WTC11 (cell line): ENCODE data around the gene MS4A14. TPM values are rescaled to one million over a fixed set of nuclear protein-coding genes. Genes with fewer than 3 reads are reported as not detected.
"Not testable (repeated sequence)": the region's sequence is repeated elsewhere in the genome, so short reads cannot be mapped to it uniquely, and the experiment has no call there.

Source experiments
- ATAC-seq: fragments of 200-7000 bp; cut with Tn5 transposase; 2 replicates; pipeline ENCODE4 v1.10.0; 2021; ENCODE audit warnings: mild to moderate bottlenecking, moderate library complexity
- CTCF ChIA-PET: fragments of 300-600 bp; sonication (Branson Sonifier 250); formaldehyde crosslinking; loops from one replicate; lab custom pipeline; 2021; ENCODE audit warnings: antibody characterized with exemption; lab: Charles Lee
- POLR2A ChIA-PET: fragments of 350-600 bp; sonication (Branson Sonifier 250); formaldehyde crosslinking; loops from one replicate; lab custom pipeline; 2021; ENCODE audit warnings: antibody characterized with exemption; lab: Charles Lee
- DNase-seq: peaks from one replicate; pipeline ENCODE4 v3.0.0; 2021; ENCODE audit warnings: low spot score
- H3K27ac Mint-ChIP-seq: 2 replicates; pipeline ENCODE4 v1.8.0; 2021; ENCODE audit warnings: mixed read lengths
- H3K27me3 Mint-ChIP-seq: 2 replicates; pipeline ENCODE4 v1.8.0; 2021; ENCODE audit warnings: low read depth, mild to moderate bottlenecking, moderate library complexity, mixed read lengths
- H3K36me3 Mint-ChIP-seq: 2 replicates; pipeline ENCODE4 v1.8.0; 2021; ENCODE audit warnings: mixed read lengths
- H3K4me1 Mint-ChIP-seq: 2 replicates; pipeline ENCODE4 v1.8.0; 2022; ENCODE audit warnings: mixed read lengths
- H3K4me3 Mint-ChIP-seq: 2 replicates; pipeline ENCODE4 v1.8.0; 2021; ENCODE audit warnings: mild to moderate bottlenecking, moderate library complexity, mixed read lengths
- H3K9me3 Mint-ChIP-seq: 2 replicates; pipeline ENCODE4 v1.8.0; 2021; ENCODE audit warnings: mixed read lengths
- ATF6 ChIP-seq: sonication (generic); formaldehyde crosslinking; IDR thresholded peaks from 2 replicates; pipeline ENCODE4 v1.8.1; 2023; ENCODE audit warnings: mild to moderate bottlenecking, missing genetic modification reagents
- JAZF1 ChIP-seq: fragments of 250-450 bp; sonication (Bioruptor Pico); IDR thresholded peaks from 2 replicates; pipeline ENCODE4 v1.9.0; 2021; ENCODE audit warnings: moderate library complexity, mild to moderate bottlenecking, inconsistent platforms
- KAT7 ChIP-seq: sonication (generic); formaldehyde crosslinking; IDR thresholded peaks from 2 replicates; pipeline ENCODE4 v1.8.1; 2023; ENCODE audit warnings: missing genetic modification reagents, mild to moderate bottlenecking, borderline replicate concordance
- RORB ChIP-seq: fragments of 250-450 bp; sonication (Bioruptor Pico); IDR thresholded peaks from 2 replicates; pipeline ENCODE4 v1.9.0; 2021; ENCODE audit warnings: mild to moderate bottlenecking
- SMAD4 ChIP-seq: sonication (generic); formaldehyde crosslinking; IDR thresholded peaks from 2 replicates; pipeline ENCODE4 v1.8.0; 2022; ENCODE audit warnings: mild to moderate bottlenecking, missing genetic modification reagents
- SOX15 ChIP-seq: fragments of 250-450 bp; sonication (Bioruptor Pico); IDR thresholded peaks from 2 replicates; pipeline ENCODE4 v1.9.0; 2021; ENCODE audit warnings: mild to moderate bottlenecking
- SP1 ChIP-seq: sonication (generic); formaldehyde crosslinking; conservative IDR thresholded peaks from 2 replicates; pipeline ENCODE4 v1.8.1; 2022; ENCODE audit warnings: missing genetic modification reagents
- USF1 ChIP-seq: sonication (generic); formaldehyde crosslinking; IDR thresholded peaks from 2 replicates; pipeline ENCODE4 v1.8.0; 2022; ENCODE audit warnings: mild to moderate bottlenecking, missing genetic modification reagents
- total RNA-seq: library from RNA; stranded (reverse); gene quantifications from 3 replicates; pipeline ENCODE4 v1.2.3, GENCODE V29; 2021
- TF ChIP-seq, protein P1 (sequence below): sonication (generic); formaldehyde crosslinking; conservative IDR thresholded peaks from 2 replicates; pipeline ENCODE4 v1.8.1; 2022; ENCODE audit warnings: mild to moderate bottlenecking, missing genetic modification reagents
- TF ChIP-seq, protein P2 (sequence below): fragments of 250-450 bp; sonication (Bioruptor Pico); conservative IDR thresholded peaks from 2 replicates; pipeline ENCODE4 v1.9.0; 2021; ENCODE audit warnings: mild to moderate bottlenecking
- TF ChIP-seq, protein P3 (sequence below): fragments of 200-600 bp; IDR thresholded peaks from 2 replicates; pipeline ENCODE4 v1.8.0; 2022; ENCODE audit warnings: antibody characterized with exemption
- TF ChIP-seq, protein P4 (sequence below): sonication (generic); formaldehyde crosslinking; IDR thresholded peaks from 2 replicates; pipeline ENCODE4 v1.8.1; 2023; ENCODE audit warnings: mild to moderate bottlenecking, missing genetic modification reagents, moderate library complexity
- TF ChIP-seq, protein P5 (sequence below): sonication (generic); formaldehyde crosslinking; IDR thresholded peaks from 2 replicates; pipeline ENCODE4 v1.8.1; 2023; ENCODE audit warnings: mild to moderate bottlenecking, missing genetic modification reagents

The MS4A14 gene
- total RNA-seq, 1 experiment from 2014 or later, result not detected

GRCh38 chr11:60360621-60361020 is 35.6 kb upstream of the MS4A14 start:
- Mint-ChIP-seq H3K9me3 (peaks cover 52% of the 10 kb centered on the region), H3K36me3 (peaks cover 40% of the 10 kb centered on the region), H3K27ac (no peak overlapping the region), H3K27me3 (peaks cover 4% of the 10 kb centered on the region; the same call in 1 of the 2 replicates), H3K4me3 (no peak overlapping the region), H3K4me1 (peaks cover 37% of the 10 kb centered on the region)
- no peak for DNase-seq
- CTCF ChIA-PET, result interaction anchor here (0.7 kb wide), 1 partner anchor 258 kb away, joined by 3 read pairs; no protein-coding TSS in a partner anchor
- POLR2A ChIA-PET, result no interaction called here
- ATAC-seq, result no peak
- TF ChIP-seq KAT7 (CRISPR knock-in tag) (no peak), ATF6 (CRISPR knock-in tag) (no peak)

DNA sequence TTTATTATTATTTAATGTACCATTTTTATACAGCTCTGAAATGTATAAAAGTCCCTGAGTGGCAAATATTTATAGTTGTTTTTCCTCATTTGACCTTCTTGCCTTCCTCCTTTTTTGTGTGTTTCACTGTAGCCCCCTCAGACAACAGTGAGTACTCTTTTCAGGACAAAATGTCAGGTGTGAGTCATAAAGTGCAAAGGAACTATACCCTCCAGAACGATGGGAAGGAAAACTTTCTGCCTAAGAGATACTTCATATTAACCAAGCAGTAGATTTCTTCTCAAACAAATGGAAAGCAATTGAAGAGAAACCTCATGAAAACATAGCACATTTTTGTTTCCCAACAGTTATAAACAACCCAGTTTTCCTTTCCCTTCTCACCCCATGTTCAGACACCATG is 34.0 kb upstream of the MS4A14 start:
- Mint-ChIP-seq H3K4me1 (peaks cover 47% of the 10 kb centered on the region), H3K36me3 (peaks cover 43% of the 10 kb centered on the region), H3K27ac (no peak overlapping the region; the same call in 1 of the 2 replicates), H3K27me3 (peaks cover 4% of the 10 kb centered on the region; the same call in 1 of the 2 replicates), H3K4me3 (no peak overlapping the region), H3K9me3 (peaks cover 51% of the 10 kb centered on the region)
- no peak for TF ChIP-seq JAZF1
- no peak for TF ChIP-seq RORB (CRISPR knock-in tag)
- TF ChIP-seq, protein P1, sequence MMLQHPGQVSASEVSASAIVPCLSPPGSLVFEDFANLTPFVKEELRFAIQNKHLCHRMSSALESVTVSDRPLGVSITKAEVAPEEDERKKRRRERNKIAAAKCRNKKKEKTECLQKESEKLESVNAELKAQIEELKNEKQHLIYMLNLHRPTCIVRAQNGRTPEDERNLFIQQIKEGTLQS (CRISPR knock-in tag), result no peak
- no peak for TF ChIP-seq SOX15 (CRISPR knock-in tag)
- TF ChIP-seq SMAD4 (CRISPR knock-in tag), result no peak
- POLR2A ChIA-PET, result no interaction called here
- ATAC-seq (no peak), DNase-seq (no peak)
- CTCF ChIA-PET, result interaction anchor here (1.9 to 2.0 kb wide), 3 partner anchors 14 to 272 kb away, joined by 13 to 26 read pairs (median 13); no protein-coding TSS in a partner anchor

DNA sequence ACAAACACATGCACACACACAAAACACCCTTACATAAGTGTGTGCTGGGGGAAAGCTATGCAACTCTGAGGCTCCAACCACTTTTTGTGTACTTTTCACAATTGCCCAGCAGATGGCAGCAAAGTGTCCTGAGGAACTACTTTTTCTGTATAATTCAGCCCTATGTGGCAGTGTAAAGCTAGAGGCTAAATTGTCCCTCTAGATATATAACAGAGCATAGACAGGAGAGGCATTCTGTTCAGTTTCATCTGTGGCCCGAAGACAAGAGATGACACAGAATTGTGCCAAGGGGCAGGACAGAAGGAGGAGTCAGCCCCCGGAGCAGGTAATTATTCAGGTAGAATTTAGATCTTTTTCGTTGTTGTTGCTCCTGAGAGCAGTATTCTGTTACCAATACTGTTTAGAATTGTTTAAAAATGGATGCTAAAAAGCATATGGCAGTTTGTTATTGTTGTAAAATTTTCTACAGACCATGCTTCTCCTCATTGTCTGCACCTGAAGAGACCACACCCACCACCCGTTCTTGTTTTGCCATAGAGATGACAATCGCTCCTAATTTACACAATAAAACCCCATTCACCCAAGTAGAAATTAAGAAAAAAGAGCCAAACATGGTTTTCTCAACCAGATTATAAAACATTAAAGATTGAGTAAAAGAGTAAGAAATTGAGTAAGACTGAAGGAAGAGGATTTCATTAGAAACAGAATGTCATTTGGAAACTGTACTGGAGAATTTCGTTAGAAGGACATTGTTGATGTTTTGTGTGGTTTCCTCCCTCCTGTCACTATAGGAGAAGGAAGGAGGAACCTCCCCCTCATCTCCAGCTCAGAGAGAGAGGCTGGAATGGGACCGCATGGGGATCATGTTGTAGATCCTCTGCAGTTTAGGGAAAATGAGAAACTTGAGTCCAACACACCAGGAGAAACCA is 32.5 kb upstream of the MS4A14 start:
- TF ChIP-seq, protein P2, sequence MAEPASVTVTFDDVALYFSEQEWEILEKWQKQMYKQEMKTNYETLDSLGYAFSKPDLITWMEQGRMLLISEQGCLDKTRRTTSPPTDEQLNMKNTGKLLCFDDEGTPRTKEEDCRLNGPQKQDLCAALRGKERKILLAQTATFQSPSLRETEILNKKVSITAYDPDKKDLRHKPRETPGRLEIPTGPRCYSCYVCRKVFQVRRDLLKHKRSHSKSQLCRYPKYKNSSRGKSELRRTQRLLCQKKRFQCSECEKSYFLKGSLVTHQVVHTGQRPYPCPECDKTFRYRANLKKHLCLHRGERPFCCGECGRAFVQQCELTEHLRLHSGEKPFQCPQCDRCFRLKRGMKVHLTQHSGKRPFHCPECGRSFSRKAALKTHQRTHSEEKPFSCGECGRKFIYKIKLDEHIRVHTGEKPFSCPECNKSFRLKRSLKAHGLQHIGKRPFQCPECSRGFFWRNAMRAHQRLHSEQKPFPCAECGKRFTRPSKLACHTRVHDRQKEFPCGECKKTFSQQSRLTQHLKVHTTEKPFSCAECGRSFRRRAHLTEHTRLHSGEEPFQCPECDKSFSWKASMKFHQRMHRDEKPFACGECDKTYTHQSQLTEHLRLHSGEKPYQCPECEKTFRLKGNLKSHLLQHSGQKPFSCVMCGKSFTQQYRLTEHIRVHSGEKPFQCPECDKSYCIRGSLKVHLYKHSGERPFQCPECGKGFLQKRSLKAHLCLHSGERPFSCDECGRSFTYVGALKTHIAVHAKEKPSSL (CRISPR knock-in tag), result no peak
- TF ChIP-seq, protein P3, sequence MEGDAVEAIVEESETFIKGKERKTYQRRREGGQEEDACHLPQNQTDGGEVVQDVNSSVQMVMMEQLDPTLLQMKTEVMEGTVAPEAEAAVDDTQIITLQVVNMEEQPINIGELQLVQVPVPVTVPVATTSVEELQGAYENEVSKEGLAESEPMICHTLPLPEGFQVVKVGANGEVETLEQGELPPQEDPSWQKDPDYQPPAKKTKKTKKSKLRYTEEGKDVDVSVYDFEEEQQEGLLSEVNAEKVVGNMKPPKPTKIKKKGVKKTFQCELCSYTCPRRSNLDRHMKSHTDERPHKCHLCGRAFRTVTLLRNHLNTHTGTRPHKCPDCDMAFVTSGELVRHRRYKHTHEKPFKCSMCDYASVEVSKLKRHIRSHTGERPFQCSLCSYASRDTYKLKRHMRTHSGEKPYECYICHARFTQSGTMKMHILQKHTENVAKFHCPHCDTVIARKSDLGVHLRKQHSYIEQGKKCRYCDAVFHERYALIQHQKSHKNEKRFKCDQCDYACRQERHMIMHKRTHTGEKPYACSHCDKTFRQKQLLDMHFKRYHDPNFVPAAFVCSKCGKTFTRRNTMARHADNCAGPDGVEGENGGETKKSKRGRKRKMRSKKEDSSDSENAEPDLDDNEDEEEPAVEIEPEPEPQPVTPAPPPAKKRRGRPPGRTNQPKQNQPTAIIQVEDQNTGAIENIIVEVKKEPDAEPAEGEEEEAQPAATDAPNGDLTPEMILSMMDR, result peak; percentile 72
- TF ChIP-seq, protein P4, sequence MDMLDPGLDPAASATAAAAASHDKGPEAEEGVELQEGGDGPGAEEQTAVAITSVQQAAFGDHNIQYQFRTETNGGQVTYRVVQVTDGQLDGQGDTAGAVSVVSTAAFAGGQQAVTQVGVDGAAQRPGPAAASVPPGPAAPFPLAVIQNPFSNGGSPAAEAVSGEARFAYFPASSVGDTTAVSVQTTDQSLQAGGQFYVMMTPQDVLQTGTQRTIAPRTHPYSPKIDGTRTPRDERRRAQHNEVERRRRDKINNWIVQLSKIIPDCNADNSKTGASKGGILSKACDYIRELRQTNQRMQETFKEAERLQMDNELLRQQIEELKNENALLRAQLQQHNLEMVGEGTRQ, result no peak
- TF ChIP-seq USF1 (CRISPR knock-in tag) (no peak), SP1 (no peak)
- TF ChIP-seq, protein P5, sequence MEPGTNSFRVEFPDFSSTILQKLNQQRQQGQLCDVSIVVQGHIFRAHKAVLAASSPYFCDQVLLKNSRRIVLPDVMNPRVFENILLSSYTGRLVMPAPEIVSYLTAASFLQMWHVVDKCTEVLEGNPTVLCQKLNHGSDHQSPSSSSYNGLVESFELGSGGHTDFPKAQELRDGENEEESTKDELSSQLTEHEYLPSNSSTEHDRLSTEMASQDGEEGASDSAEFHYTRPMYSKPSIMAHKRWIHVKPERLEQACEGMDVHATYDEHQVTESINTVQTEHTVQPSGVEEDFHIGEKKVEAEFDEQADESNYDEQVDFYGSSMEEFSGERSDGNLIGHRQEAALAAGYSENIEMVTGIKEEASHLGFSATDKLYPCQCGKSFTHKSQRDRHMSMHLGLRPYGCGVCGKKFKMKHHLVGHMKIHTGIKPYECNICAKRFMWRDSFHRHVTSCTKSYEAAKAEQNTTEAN (CRISPR knock-in tag), result no peak
- TF ChIP-seq, all 79 proteins: peak for 1
- H3K27me3 Mint-ChIP-seq, result peaks cover 4% of the 10 kb centered on the region; the same call in 1 of the 2 replicates
- H3K9me3 Mint-ChIP-seq, result peaks cover 50% of the 10 kb centered on the region
- peak overlapping the region; percentile 75 for H3K27ac Mint-ChIP-seq
- peak; percentile 65 for DNase-seq
- peaks cover 46% of the 10 kb centered on the region for H3K36me3 Mint-ChIP-seq
- peak; percentile 74 for ATAC-seq
- POLR2A ChIA-PET, result interaction anchor here (0.6 kb wide), 1 partner anchor 112 kb away, joined by 5 read pairs; no protein-coding TSS in a partner anchor
- H3K4me1 Mint-ChIP-seq, result peaks cover 56% of the 10 kb centered on the region
- peak overlapping the region; percentile 46 for H3K4me3 Mint-ChIP-seq
- CTCF ChIA-PET, result interaction anchor here (0.5 to 3.3 kb wide), 48 partner anchors 8 to 399 kb away, joined by 3 to 32 read pairs (median 5); partner anchors contain the start of genes MS4A7 and MS4A8

- POLR2A ChIA-PET, H3K4me3 Mint-ChIP-seq, ATAC-seq, DNase-seq, H3K27me3 Mint-ChIP-seq: not testable (repeated sequence)
- CTCF ChIA-PET, result interaction anchor here (0.9 kb wide), 1 partner anchor 18 kb away, joined by 3 read pairs; no protein-coding TSS in a partner anchor
- peaks cover 75% of the 10 kb centered on the region for H3K4me1 Mint-ChIP-seq
- peak overlapping the region; percentile 66; the same call in 1 of the 2 replicates for H3K27ac Mint-ChIP-seq
- peaks cover 36% of the 10 kb centered on the region for H3K9me3 Mint-ChIP-seq
- H3K36me3 Mint-ChIP-seq, result peaks cover 26% of the 10 kb centered on the region
Observed at GRCh38 chr11:60366262-60366904, 29.9 kb upstream of the MS4A14 start.
